AG09309 (cell line): ENCODE measurements around the gene RBKS.

ENCODE experiments used
- DNase-seq: peaks from one replicate; pipeline ENCODE4 v3.0.0-alpha.2; 2010; ENCODE audit warnings: low read depth
- H3K4me3 ChIP-seq: 2 replicates; pipeline ENCODE4 v1.5.1; 2011; ENCODE audit warnings: mild to moderate bottlenecking, low read depth, low read length, moderate library complexity; ENCODE audit not compliant: control insufficient read depth
- TF ChIP-seq, protein P1 (sequence below): IDR thresholded peaks from 2 replicates; pipeline ENCODE4 v1.5.1; 2011; ENCODE audit warnings: mild to moderate bottlenecking, low read depth, low read length, inconsistent platforms; ENCODE audit not compliant: insufficient read depth, control insufficient read depth; ENCODE audit errors: missing control alignments

Gene RBKS

DNA sequence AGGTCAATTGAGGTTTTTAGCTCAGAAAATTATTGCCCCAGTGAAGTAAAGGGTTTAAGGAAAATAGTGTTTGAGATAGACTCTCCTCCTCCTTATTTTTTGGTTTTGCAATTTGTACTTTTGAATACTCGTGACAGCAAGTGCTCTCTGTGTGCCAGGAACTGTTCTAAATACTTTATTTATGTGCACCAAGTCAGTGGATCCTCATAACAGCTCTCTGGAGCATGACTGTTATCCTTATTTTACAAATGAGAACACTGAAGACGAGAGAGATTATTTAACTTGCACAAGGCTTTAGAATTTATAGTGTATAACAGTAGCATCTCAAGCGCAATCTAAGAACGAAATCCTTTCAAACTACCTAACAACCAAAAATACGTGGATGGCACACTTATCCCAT is 25.0 kb upstream of the RBKS start:
- DNase-seq = no peak
- H3K4me3 ChIP-seq = no peak overlapping the region
- TF ChIP-seq, protein P1, sequence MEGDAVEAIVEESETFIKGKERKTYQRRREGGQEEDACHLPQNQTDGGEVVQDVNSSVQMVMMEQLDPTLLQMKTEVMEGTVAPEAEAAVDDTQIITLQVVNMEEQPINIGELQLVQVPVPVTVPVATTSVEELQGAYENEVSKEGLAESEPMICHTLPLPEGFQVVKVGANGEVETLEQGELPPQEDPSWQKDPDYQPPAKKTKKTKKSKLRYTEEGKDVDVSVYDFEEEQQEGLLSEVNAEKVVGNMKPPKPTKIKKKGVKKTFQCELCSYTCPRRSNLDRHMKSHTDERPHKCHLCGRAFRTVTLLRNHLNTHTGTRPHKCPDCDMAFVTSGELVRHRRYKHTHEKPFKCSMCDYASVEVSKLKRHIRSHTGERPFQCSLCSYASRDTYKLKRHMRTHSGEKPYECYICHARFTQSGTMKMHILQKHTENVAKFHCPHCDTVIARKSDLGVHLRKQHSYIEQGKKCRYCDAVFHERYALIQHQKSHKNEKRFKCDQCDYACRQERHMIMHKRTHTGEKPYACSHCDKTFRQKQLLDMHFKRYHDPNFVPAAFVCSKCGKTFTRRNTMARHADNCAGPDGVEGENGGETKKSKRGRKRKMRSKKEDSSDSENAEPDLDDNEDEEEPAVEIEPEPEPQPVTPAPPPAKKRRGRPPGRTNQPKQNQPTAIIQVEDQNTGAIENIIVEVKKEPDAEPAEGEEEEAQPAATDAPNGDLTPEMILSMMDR = no peak

DNA sequence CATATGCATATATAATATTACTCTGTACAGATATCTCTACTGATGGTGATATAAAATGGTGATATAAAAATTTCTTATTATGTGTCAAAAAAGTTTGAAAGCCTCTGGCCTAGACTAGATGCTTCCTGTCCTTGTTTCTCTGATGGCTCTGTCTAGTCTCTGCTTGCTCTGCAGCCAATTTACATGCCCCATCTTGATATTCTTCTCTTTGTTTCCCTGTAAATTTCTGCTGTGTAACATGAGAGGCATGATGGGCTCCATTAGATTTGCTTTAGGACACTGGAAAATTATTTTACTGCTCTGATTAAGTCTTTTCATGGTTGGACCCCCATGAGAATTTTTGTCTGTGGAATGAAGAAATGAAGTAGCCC is 24.6 kb upstream of the RBKS start:
- TF ChIP-seq, protein P1 = no peak
- no peak for DNase-seq
- H3K4me3 ChIP-seq = no peak overlapping the region

DNA sequence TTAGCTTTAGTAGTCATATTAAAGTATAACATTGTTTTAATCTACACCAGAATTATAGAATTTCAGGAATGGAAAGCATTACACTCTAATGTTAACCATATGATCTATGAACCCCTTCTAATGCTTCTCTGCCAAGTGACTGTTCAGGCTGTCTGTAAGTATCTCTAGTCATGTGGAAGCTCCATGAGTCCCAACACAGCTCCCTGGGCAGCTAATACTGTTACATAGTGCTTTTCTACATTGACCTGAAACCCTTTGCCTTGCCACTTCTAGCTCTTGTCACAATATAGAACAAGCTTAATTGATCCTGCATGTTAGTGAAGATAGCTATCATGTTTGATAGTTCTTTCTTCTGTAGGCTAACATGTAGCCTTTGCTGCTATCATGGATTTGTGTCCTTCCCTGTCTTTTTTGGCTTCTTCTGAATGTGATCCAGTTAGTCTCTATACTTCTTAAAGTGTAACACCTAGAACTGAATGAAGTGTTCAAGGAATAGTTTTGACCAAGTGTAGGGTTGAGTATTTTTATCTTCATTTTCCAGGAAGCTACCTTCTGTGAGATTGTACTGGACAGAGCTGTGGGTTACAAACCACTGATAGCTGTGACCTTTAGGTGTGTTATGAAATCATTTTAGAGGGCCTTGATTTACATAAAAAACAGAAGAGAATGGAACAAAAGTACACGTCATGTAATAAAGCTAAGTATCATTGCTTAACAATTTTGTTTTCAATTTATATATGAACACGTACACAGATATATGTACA is 24.0 kb upstream of the RBKS start:
- no peak overlapping the region for H3K4me3 ChIP-seq
- TF ChIP-seq, protein P1 = no peak
- DNase-seq = no peak

DNA sequence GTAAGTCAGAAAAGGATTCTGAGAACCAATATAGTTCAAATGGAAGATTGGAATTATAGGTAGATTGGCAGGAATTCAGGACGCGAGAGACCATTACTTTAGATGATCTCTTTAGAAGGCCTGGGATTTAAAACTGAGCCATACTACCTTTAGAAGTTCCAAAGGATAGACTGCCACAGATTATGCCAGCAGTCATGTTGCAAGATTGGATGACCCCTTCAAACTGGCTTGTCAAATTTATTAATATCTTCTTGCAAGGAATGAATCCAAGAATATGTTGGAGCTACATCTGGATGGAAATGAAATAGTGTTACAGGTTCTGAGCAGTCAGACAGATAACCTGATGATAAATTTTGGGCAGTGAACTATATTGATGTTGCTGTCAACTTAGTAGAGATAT is 22.3 kb upstream of the RBKS start:
- no peak for DNase-seq
- no peak overlapping the region for H3K4me3 ChIP-seq
- TF ChIP-seq, protein P1 = no peak

DNA sequence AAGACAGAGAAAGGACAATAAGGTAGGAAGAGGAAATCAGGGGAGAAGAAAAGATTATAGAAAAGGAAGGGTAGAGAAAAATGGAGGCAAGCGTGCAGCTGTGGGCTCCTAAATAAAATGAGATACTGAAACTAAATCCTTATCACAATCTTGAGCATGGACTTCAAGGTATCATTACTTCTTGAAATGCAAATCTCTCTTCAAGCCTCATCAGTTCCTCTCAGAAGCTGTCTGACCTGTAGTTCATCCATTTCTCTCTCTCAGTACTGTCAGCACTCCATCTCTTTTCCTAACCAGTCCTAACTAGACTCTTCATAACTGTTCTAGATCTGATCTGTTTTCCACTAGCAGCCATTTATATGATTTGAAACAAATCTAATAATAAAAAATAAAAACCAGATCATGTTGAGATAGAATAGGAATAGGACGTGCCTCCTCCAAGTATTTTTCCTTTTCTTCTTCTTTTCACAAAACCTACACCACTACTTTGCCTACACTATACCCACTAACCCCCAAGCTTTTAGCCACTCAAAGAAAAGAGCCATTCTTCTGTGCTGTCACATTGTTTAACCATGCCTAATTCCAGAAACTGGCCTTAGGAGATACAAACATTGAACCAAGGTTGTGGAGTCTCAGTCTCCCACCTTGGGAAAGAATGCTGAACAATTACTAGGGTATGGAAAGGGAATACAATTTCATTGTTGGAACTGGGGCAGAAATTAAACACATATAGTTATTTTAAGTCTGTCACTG is 21.4 kb upstream of the RBKS start:
- no peak for DNase-seq
- H3K4me3 ChIP-seq = no peak overlapping the region
- TF ChIP-seq, protein P1 = no peak

DNA sequence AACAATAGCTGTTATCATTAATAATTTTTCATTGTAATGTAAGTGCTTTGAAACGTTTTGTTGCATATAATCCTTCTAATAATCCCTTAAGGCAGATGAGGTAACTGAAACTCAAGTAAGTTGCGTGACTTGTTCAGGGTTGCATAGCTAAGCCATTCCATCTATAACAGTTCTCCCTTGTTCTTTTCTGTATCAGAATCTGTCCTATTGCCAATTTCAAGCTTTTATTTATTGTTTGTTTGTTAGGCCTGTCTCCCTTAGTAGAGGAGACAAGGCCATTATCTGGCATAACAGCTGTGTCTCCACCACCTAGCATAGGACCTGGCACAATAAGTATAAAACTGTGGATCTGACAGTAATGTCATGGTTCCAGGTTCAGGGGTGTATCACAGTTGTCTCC is 19.7 kb upstream of the RBKS start:
- TF ChIP-seq, protein P1 = no peak
- no peak overlapping the region for H3K4me3 ChIP-seq
- no peak for DNase-seq
